CD14-positive monocyte (primary cell): Measurements from ENCODE around the gene MORC4. TPM values are rescaled to one million over a fixed set of nuclear protein-coding genes. Genes with fewer than 3 reads are reported as not detected.

ENCODE experiments used
- DNase-seq, 3 donors: peaks; one replicate each; pipeline ENCODE4 v3.0.0-alpha.2; 2011 to 2022
- H2AFZ ChIP-seq: 2 replicates; pipeline ENCODE4 v1.6.0; 2012; ENCODE audit warnings: mild to moderate bottlenecking, low read depth, low read length, inconsistent platforms; ENCODE audit not compliant: insufficient read depth, poor library complexity, severe bottlenecking
- H3K27ac ChIP-seq, 2 donors: 1 replicate in 1 of 2; 2 replicates in 1 of 2; pipeline ENCODE4 v1.5.1; 2012 to 2013; ENCODE audit warnings: low read length in 2 of 2, control low read depth in 1 of 2, inconsistent platforms in 1 of 2, low read depth in 1 of 2, mild to moderate bottlenecking in 1 of 2
- H3K27me3 ChIP-seq, 2 donors: one replicate each; pipeline versions ENCODE4 v1.6.0 to v1.6.1; 2011 to 2013; ENCODE audit warnings: low read length in 2 of 2; ENCODE audit not compliant: control insufficient read depth in 2 of 2, insufficient read depth in 2 of 2
- H3K36me3 ChIP-seq, 2 donors: replicated peaks in 1 of 2; 1 replicate in 1 of 2; 2 replicates in 1 of 2; pipeline versions ENCODE4 v1.5.1 to v1.6.1; 2012 to 2013; ENCODE audit warnings: low read length in 2 of 2, control low read depth in 1 of 2, inconsistent platforms in 1 of 2, mild to moderate bottlenecking in 1 of 2; ENCODE audit not compliant: insufficient read depth in 2 of 2, control insufficient read depth in 1 of 2
- H3K4me1 ChIP-seq, 2 donors: 1 replicate in 1 of 2; 2 replicates in 1 of 2; pipeline versions ENCODE4 v1.5.1 to v1.6.1; 2012 to 2013; ENCODE audit warnings: low read length in 2 of 2, control low read depth in 1 of 2, inconsistent platforms in 1 of 2, mild to moderate bottlenecking in 1 of 2, moderate library complexity in 1 of 2; ENCODE audit not compliant: insufficient read depth in 2 of 2, control insufficient read depth in 1 of 2
- H3K4me2 ChIP-seq: replicated peaks from 2 replicates; pipeline ENCODE3; 2012; ENCODE audit warnings: low read length, moderate library complexity, mild to moderate bottlenecking; ENCODE audit not compliant: poor library complexity, severe bottlenecking; ENCODE audit errors: extremely low read depth
- H3K4me3 ChIP-seq, 3 experiments: fragments of 200-600 bp in 1 of 3; sonication (generic) in 1 of 3; replicated peaks in 1 of 3; 1 replicate in 2 of 3; 2 replicates in 1 of 3; pipeline ENCODE4 v1.5.1; 2011 to 2013; ENCODE audit warnings: low read length in 3 of 3, mild to moderate bottlenecking in 3 of 3, control low read depth in 2 of 3, low read depth in 2 of 3, inconsistent platforms in 1 of 3, moderate library complexity in 1 of 3
- H3K79me2 ChIP-seq: 2 replicates; pipeline ENCODE4 v1.6.0; 2012; ENCODE audit warnings: mild to moderate bottlenecking, control low read depth, inconsistent platforms, low read length, moderate library complexity; ENCODE audit not compliant: insufficient read depth
- H3K9ac ChIP-seq: 2 replicates; pipeline ENCODE4 v1.6.0; 2017; ENCODE audit warnings: low read length, mild to moderate bottlenecking; ENCODE audit not compliant: insufficient read depth, poor library complexity, severe bottlenecking
- H3K9me3 ChIP-seq, 2 donors: replicated peaks in 1 of 2; 1 replicate in 1 of 2; 2 replicates in 1 of 2; pipeline versions ENCODE4 v1.5.1 to v1.6.1; 2012 to 2013; ENCODE audit warnings: low read length in 2 of 2, control low read depth in 1 of 2; ENCODE audit not compliant: control insufficient read depth in 1 of 2, insufficient read depth in 1 of 2
- H4K20me1 ChIP-seq: 2 replicates; pipeline ENCODE4 v1.6.0; 2012; ENCODE audit warnings: mild to moderate bottlenecking, low read length, control low read depth, moderate library complexity; ENCODE audit not compliant: insufficient read depth
- H3K27ac Mint-ChIP-seq, 7 donors: one replicate each; pipeline ENCODE4 v1.8.0; 2020; ENCODE audit warnings: mild to moderate bottlenecking in 7 of 7, mixed read lengths in 7 of 7, moderate library complexity in 6 of 7, inconsistent platforms in 2 of 7
- H3K27me3 Mint-ChIP-seq, 3 donors: one replicate each; pipeline ENCODE4 v1.8.0; 2021 to 2022; ENCODE audit warnings: low read depth in 3 of 3, mild to moderate bottlenecking in 3 of 3, mixed read lengths in 3 of 3, moderate library complexity in 3 of 3, inconsistent platforms in 1 of 3
- H3K36me3 Mint-ChIP-seq, 2 donors: one replicate each; pipeline ENCODE4 v1.8.0; 2020; ENCODE audit warnings: mixed read lengths in 2 of 2, inconsistent platforms in 1 of 2, mild to moderate bottlenecking in 1 of 2
- H3K4me1 Mint-ChIP-seq: one replicate; pipeline ENCODE4 v1.8.0; 2020; ENCODE audit warnings: mild to moderate bottlenecking, mixed read lengths
- H3K4me3 Mint-ChIP-seq, 2 donors: one replicate each; pipeline ENCODE4 v1.8.0; 2020; ENCODE audit warnings: mild to moderate bottlenecking in 2 of 2, mixed read lengths in 2 of 2, moderate library complexity in 1 of 2
- H3K9me3 Mint-ChIP-seq, 7 donors: one replicate each; pipeline ENCODE4 v1.8.0; 2020 to 2022; ENCODE audit warnings: mixed read lengths in 7 of 7, mild to moderate bottlenecking in 6 of 7, moderate library complexity in 6 of 7, inconsistent platforms in 2 of 7
- WGBS: methylation state at CpG from one replicate; pipeline ENCODE4 v1.1.5; 2013; ENCODE audit warnings: missing lambda C conversion rate; ENCODE audit not compliant: insufficient coverage; 5-methylcytosine and 5-hydroxymethylcytosine counted together
- intact Hi-C, 2 donors: fragments of 100-400 bp; cut with micrococcal nuclease; formaldehyde crosslinking; loops; one replicate each; pipeline versions ENCODE4 v1.15.0 to v1.15.1; 2023
- polyA plus RNA-seq, 3 donors: library from polyadenylated mRNA; depleted of rRNA in 1 of 3; unstranded in 2 of 3; stranded (reverse) in 1 of 3; fragments of 300-500 nt in 2 of 3; fragments of >200 nt in 1 of 3; fragmentation: Illumina TruSeq in 2 of 3; gene quantifications; 1 replicate in 2 of 3; 2 replicates in 1 of 3; pipeline ENCODE4 v1.2.3, GENCODE V29; 2012 to 2021
- TF ChIP-seq, protein P1 (sequence below): fragments of 200-600 bp; IDR thresholded peaks from one replicate; pipeline ENCODE4 v1.8.0; 2022; ENCODE audit warnings: antibody characterized with exemption, mild to moderate bottlenecking

The MORC4 gene
- polyA plus RNA-seq, 3 donors = 0.06 to 0.23 (median 0.10) TPM

DNA sequence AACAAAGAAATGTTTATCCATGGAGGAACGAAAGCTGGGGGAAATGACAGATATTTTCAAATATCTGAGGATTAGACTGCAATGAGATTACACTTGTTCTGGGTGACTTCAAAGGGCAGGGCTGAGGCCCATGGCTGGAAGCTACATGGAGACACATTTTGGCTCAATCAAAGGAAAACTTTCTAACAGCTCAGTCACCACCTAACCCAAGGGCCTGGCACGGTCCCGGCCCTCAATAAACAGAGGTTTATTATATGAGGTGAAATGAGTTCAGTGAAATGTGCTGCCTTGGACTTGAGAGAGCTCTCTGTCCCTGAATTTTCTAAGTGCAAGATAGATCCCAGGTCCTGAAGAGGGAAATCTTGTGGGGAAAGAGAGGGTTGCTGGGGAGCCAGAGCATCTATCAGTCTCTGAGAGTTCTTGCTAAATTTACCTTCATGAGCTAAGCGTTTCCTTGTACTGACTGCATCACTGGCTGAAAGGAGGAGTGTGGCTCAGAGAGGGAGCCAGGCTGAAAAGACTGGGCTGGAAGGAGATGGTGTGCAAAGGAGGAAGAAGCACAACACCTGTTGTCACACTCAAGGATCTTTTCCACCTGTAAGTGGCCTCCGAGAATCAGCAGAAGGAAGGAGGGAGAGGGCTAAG lies 94.8 kb downstream of the MORC4 start:
- no peak for DNase-seq
- Histone ChIP-seq H4K20me1 (no peaks in the 10 kb centered on the region), H3K4me2 (no peak overlapping the region), H3K27me3 (no peaks in the 10 kb centered on the region), H3K9ac (no peak overlapping the region), H3K79me2 (no peaks in the 10 kb centered on the region), H2AFZ (no peak overlapping the region), H3K36me3 (no peaks in the 10 kb centered on the region), H3K4me1 (no peaks in the 10 kb centered on the region), H3K27ac (no peak overlapping the region), H3K4me3 (no peak overlapping the region), H3K9me3 (no peaks in the 10 kb centered on the region)
- H3K4me1 Mint-ChIP-seq = no peaks in the 10 kb centered on the region
- H3K9me3 Mint-ChIP-seq = no peaks in the 10 kb centered on the region
- no peaks in the 10 kb centered on the region for H3K36me3 Mint-ChIP-seq
- no peak overlapping the region for H3K27ac Mint-ChIP-seq
- intact Hi-C loops = no loop called here
- peaks cover 1 to 3% (median 3%) of the 10 kb centered on the region in 3 donors for H3K27me3 Mint-ChIP-seq
- H3K4me3 Mint-ChIP-seq = no peak overlapping the region
- WGBS = no CpG with 5 or more reads among the region's 5 CpGs
- TF ChIP-seq, protein P1, sequence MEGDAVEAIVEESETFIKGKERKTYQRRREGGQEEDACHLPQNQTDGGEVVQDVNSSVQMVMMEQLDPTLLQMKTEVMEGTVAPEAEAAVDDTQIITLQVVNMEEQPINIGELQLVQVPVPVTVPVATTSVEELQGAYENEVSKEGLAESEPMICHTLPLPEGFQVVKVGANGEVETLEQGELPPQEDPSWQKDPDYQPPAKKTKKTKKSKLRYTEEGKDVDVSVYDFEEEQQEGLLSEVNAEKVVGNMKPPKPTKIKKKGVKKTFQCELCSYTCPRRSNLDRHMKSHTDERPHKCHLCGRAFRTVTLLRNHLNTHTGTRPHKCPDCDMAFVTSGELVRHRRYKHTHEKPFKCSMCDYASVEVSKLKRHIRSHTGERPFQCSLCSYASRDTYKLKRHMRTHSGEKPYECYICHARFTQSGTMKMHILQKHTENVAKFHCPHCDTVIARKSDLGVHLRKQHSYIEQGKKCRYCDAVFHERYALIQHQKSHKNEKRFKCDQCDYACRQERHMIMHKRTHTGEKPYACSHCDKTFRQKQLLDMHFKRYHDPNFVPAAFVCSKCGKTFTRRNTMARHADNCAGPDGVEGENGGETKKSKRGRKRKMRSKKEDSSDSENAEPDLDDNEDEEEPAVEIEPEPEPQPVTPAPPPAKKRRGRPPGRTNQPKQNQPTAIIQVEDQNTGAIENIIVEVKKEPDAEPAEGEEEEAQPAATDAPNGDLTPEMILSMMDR = no peak

- H3K9me3 ChIP-seq = no peaks in the 10 kb centered on the region
- no peaks in the 10 kb centered on the region for H3K36me3 ChIP-seq
- intact Hi-C loops = no loop called here
- no peak overlapping the region for H2AFZ ChIP-seq
- TF ChIP-seq, protein P1 = no peak
- DNase-seq = no peak
- Mint-ChIP-seq H3K36me3 (no peaks in the 10 kb centered on the region), H3K27me3 (peaks cover 1 to 3% (median 1%) of the 10 kb centered on the region in 3 donors), H3K27ac (no peak overlapping the region), H3K4me3 (no peak overlapping the region), H3K9me3 (no peaks in the 10 kb centered on the region), H3K4me1 (no peaks in the 10 kb centered on the region)
- H3K4me1 ChIP-seq = no peaks in the 10 kb centered on the region
- no peak overlapping the region for H3K27ac ChIP-seq
- H3K79me2 ChIP-seq = no peaks in the 10 kb centered on the region
- no peaks in the 10 kb centered on the region for H3K27me3 ChIP-seq
- H3K9ac ChIP-seq = no peak overlapping the region
- H3K4me3 ChIP-seq = no peak overlapping the region
- H3K4me2 ChIP-seq = no peak overlapping the region
- 83% methylated on average over 1 of the region's 5 CpGs for WGBS
- no peaks in the 10 kb centered on the region for H4K20me1 ChIP-seq
Observed at GRCh38 chrX:106903856-106904528, 96.0 kb downstream of the MORC4 start.
